Peyer's patch (tissue), 4 donors: ENCODE data around the gene TRIM15.

Experiments
- CTCF ChIP-seq, 6 experiments: fragments of 450-650 bp in 4 of 6; fragments of 200-600 bp in 2 of 6; sonication (generic) in 1 of 6; IDR thresholded peaks; one replicate each; pipeline ENCODE4 v1.5.1; 2017 to 2019; ENCODE audit warnings: antibody characterized with exemption in 6 of 6, mild to moderate bottlenecking in 3 of 6, moderate library complexity in 1 of 6
- POLR2A ChIP-seq, 2 donors: fragments of 450-650 bp; IDR thresholded peaks; one replicate each; pipeline ENCODE4 v1.5.1; 2017; ENCODE audit warnings: antibody characterized with exemption in 2 of 2, mild to moderate bottlenecking in 2 of 2, moderate library complexity in 2 of 2

- TF ChIP-seq POLR2A (IDR thresholded peaks at IDR 0.05): no peak
- no peak for TF ChIP-seq CTCF (IDR thresholded peaks at IDR 0.05)
Observed at GRCh38 chr6:30192076-30192475, 28.7 kb downstream of the TRIM15 start.
